CD4-positive, alpha-beta T cell treated with Interleukin-6 at 100 ng/mL for 8 hours (primary cell): ENCODE measurements around the gene DSC1.

ENCODE experiments used
- DNase-seq: peaks from one replicate; pipeline ENCODE4 v3.0.0-alpha.2; 2020; ENCODE audit warnings: mixed read lengths, low spot score

Gene DSC1

DNA sequence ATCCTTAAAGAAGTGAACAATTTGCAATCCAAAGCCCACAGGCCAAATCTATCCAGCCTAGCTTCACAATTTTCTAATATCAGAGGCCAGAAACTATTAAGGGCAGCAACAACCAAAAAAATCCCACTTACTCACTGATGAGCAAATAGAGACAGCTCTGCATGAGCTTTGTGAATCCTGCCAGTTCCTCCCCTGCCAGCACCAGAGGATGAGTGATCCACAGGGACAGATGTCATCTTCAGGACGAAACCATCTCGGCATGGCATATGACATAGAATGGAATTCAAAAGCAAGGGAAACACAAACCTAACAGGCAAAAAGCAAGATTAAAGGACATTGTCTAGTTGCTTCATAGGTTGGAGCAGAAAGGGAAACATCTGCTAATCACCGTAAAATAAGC is 58.2 kb downstream of the DSC1 start:
- no peak for DNase-seq

DNA sequence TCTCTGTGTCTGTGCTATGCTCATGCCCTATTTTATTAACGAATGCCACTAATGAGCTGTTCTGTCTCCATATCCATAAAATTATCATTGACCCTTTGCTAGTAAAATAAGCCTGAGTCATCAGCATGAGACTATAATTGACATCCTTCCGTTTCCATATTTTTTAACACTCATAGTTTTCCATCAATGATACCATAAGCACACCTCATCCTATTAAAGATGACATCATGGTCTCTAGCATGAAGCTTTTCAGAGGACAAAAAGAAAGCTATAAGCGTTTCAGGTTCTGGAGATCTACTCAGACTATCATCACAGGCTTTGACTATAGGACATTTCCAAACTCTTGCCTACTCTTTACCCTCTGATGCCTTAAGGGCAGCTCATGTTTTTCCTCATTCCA is 59.2 kb downstream of the DSC1 start:
- DNase-seq = no peak

DNA sequence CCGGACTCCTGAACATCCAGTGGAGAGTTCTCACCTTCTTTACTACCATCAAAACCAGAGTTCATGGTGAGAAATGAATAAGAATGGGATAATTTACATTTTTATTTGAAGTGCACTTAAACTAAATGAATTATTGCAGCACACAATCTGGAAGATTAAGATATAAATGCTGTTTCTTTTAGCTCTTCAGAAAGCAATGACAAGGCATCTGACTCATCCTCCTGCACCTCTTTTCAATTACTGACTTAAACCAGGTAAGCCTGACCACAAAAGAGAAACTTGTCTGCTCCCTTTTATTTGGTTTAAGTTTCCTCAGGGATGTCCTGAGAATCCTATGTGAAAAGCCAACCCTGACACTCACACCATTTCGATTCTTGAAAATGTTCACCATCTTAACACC is 59.7 kb downstream of the DSC1 start:
- no peak for DNase-seq

DNA sequence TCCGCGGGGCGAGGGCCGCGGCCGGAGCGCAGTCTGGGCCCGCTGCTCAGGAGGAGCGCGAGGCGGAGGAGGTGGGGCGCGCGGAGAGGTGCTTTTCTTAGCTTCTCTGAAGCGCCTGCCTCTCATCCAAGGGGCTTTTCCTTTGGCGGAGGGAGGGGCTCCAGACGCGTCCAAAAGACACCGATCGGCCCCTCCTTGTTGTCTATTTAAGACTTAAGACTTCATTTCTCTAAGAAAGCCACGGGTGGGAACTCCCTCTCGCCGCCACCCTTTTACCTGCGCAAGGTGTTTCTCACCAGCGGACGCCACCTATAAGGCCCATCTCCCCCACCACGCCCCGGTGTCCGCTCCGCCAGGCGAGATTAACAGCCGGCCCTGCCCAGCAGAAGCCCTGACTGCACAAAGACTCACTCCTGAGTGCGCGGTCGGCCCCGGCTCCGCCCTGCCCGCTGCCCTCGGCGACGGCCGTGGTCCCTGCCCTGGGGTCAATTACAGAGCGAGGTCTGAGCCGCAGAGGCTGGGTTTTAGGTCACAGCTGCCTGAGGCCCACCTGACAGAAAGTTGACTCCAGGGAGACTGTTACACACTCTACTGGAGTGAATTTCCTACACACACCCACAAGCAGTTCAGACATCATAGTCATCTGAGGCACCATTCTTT is 60.5 kb downstream of the DSC1 start, which contains the start of gene DSC2:
TSS of gene DSC2 (minus strand) at position 397 of the 660 bp plus-strand sequence. CDS start 450 bp downstream, outside the sequence.
- DNase-seq = no peak

DNA sequence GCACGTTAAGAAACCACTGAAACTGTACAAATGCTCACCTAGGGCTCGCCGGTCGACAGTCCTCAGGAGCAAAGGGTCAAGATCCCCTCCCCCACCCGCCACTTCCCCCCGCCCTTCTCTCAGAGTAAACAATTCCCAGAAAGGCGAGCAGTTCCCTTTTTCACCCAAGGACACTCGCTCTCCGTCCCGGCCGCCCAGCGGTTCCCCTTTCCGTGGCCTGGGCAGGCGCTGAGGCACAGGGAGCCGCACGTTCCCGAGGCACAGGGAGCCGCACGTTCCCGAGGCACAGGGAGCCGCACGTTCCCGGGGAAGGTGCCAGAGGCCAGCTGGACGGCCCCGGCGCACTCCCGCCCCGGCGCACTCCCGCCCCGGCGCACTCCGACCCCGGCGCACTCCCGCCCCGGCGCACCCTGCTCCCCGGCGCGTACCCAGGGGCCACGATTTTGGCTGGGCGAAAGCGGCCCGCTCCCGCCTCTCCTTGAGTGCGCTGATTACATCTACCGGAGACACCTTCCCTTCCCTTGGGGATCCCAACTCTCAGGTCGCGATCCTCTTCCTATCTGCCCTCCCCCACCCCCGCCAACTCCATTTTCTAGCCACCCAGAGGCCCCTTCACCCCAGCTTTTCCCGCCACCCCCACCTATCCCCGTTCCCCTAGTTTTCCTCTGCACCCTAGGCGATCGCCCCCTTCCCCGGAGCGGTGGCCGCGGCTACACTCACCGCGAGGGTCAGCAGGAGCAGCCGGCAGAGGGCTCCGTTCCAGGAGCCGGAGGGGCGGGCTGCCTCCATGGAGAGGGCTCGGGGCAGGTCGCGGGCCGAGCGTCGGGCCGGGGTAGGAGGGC is 61.3 kb downstream of the DSC1 start:
- no peak for DNase-seq

DNA sequence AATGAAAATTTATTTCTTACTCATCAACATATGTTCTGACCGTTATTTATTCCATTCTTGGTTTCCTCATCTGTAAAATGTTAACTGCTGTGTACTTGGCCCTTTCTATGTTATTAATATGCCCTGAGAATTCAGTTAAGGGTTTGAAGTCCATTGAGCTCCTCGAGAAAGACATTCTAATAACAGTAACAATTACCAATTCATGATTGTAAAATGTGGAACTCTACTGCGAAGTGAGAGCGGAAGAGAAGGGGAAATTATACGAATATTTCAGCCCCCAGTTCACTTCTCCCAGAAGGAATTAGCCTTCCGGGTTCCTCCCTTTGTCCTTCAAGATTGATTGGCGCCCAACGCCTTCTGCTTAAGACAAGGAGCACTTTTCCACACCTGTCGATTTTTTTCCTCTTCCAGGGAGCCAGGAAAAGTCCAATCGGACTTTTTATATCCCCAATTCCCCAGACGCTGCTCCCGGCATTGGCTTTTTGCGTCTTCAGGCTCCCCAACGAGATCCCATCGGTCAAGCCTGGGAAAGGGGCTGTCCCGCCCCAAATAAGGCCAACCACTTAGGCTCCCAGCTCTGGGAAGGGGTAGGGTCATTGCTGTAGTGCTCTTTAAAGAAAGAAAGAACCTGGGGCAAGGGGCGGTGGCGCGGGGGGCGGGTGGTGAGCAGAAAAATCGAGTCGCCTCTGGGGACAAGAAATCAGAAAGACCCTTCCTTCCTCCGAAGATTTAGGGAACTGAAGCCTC is 62.0 kb downstream of the DSC1 start:
- DNase-seq = no peak

DNA sequence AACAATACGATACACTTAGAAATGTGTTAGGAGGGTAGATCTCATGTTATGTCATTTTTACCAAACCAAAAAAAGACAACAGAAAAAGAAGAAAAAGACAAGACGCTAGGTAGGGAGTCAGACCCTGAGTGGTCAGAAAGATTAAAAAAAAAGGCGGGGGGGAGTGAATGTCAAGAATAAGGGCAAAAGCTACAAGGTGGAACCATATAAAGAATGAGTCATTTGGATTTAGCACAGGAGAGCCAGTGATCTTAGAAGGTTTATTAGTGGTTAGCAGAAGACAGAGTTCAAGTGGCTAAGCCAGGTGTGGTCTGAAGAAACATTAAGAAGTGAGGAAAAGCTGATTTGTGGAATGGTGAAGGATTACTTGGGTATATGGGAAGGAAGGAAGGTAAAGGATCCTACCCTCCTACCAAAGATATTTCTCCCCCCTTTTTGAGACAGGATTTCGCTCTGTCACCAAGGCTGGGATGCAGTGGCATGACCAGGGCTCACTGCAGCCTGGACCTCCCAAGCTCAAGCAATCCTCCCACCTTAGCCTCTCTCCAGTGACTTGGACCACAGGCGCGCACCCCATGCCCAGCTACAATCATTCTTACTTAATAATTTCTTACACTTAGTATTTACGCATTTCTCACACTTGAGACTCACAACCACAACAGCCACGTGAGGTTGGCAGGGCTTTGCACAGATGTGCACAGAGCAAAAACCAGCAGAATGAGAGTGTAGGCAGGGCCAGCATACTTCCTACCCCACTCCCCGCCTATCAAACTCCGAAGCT is 63.0 kb downstream of the DSC1 start:
- DNase-seq = no peak

GRCh38 chr18:31098878-31099277 is 63.8 kb downstream of the DSC1 start:
- no peak for DNase-seq

DNA sequence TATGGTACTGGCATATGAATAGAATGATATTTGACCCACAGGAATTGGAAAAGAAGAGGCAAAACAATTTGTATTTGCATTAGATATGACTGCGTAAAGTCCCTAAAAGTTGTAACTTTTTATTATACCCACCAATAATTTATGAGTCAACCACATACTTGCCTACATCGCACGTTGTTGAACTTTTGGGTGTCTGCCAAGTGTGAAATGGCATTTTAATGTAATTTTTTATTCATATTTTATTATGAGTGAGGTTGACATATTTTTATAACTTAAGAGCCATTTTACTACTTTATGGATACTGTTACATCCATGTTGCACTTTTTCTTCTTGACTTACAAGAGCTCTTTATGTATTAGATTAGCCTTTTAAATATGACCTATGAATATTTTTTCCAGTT is 65.0 kb downstream of the DSC1 start:
- no peak for DNase-seq

GRCh38 chr18:31093880-31094279 is 68.8 kb downstream of the DSC1 start:
- no peak for DNase-seq

DNA sequence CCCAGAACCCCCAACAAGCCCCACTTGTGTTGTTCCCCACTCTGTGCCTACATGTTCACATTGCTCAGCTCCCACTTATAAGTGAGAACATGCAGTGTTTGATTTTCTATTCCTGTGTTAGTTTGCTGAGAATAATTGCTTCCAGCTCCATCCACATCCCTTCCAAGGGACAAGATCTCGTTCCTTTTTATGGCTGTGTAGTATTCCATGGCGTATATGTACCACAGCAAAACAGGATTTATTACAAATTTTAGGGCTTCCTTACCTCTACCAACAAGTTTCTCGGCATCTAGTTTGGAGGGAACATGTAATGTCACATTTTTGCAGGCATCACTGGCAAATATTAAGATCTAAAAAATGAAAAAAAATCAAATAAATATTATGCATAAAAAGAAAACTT is 69.4 kb downstream of the DSC1 start:
- DNase-seq = no peak

- no peak for DNase-seq
These were observed 71.3 kb downstream of the DSC1 start for GRCh38 chr18:31091350-31091749.

- no peak for DNase-seq
These were observed 74.1 kb downstream of the DSC1 start for GRCh38 chr18:31088532-31088931.

GRCh38 chr18:31079973-31080372 is 82.7 kb downstream of the DSC1 start:
- DNase-seq = no peak
